ENCODE results near the gene ADD3. TPM values are rescaled to one million over a fixed set of nuclear protein-coding genes. Genes with fewer than 3 reads are reported as not detected.
A peak's percentile ranks its signal among the peaks of the same experiment; 100 is the strongest.

Gene ADD3
- total RNA-seq, 2 donors from 2014 or later: 97.9 to 122 TPM

DNA sequence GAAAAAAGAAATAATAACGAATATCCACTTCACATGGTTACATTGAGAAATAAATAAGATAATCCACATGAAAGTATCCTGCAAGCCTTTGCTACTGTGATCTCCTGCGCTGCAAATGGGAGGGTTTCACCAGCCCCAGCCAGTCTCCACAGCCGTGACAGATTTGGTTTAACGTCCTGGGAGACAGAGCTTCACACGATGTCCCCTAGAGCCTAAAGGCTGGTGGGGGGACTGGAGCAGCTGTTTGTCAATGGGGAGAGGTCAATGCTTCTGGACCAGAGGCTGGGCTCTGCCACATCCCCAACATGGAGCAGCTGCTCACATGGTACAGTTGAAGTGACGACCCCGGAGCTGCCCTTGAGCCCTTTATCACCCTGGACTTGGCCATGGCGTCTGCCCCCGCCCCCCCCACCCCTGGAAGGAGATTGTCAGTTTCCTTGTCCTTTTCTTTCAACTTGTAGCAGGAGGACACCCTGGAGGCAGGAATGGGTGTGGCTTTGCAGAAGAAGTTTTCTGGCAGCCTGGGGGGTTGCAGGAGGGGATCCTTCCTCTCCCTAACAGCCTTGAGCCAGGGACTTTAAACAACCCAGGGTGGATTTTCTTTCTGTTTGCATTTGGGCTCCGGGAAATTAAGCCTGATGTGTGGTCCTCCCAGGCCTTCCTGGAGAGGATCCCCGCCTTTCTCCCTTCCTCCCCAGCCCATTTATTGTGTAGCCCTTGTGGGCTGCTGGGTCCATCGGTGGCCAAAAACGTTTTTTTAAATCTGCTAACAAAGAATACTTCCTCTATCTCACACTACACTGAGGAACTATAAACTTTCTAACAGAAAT, 162.6 kb downstream of the ADD3 start:
- Mint-ChIP-seq H3K4me3 (peak overlapping the region in 1 of 2 donors; percentile 17), H3K4me1 (ENCODE audit: low read depth) (peaks cover 37% of the 10 kb centered on the region), H3K9me3 (no peaks in the 10 kb centered on the region), H3K27ac (no peak overlapping the region), H3K36me3 (ENCODE audit: insufficient read depth in 2 of 2) (no peaks in the 10 kb centered on the region), H3K27me3 (ENCODE audit: low read depth) (peaks cover 82% of the 10 kb centered on the region)
- DNase-seq: no peak
- no peak for ATAC-seq (replicated peaks in 1 of 2)

DNA sequence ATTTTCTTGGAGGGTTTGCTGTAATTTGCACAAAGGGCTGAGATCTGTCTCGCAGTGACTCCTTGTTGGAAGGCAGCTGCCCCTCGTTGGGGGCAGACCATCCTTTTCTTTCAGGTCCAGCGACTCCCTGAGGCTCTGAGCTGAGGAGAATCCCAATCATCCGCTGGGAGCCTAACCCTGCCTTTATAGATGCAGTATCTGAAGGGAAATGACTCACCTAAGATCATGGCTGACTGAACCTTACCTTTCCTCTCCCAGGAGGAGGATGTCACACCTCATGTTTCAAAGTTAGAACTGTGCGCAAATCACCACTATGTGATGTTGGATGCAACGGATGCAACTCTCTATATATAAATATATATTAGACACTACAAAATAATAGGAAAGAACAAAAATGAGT, 163.2 kb downstream of the ADD3 start:
- Mint-ChIP-seq H3K4me1 (ENCODE audit: low read depth) (peaks cover 33% of the 10 kb centered on the region), H3K27me3 (ENCODE audit: low read depth) (peaks cover 79% of the 10 kb centered on the region), H3K27ac (no peak overlapping the region), H3K36me3 (ENCODE audit: insufficient read depth in 2 of 2) (no peaks in the 10 kb centered on the region), H3K4me3 (no peak overlapping the region), H3K9me3 (no peaks in the 10 kb centered on the region)
- DNase-seq (no peak), ATAC-seq (replicated peaks in 1 of 2) (peak in 1 of 2 donors; percentile 48)

DNA sequence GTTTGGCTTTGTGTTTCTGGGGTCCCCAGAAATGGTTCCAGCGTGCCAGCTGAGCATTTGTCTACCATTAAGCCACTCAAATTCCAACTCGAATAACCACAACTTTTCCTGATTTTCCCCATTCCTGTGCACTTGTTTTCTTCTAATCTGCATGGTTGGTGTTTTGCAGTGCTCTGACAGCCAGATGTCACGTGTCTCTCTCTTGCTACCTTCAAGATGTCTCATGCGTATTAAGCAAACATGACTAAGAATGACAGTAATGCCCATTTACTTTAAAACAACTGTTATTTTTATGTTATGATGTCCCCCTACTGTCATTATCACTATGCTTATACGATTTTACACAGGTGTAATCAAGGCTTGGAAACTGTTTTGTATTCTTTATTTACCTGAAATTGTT, 164.4 kb downstream of the ADD3 start:
- DNase-seq (no peak), ATAC-seq (replicated peaks in 1 of 2) (no peak)
- H3K36me3 Mint-ChIP-seq (ENCODE audit: insufficient read depth in 2 of 2): no peaks in the 10 kb centered on the region
- no peaks in the 10 kb centered on the region for H3K9me3 Mint-ChIP-seq
- H3K27ac Mint-ChIP-seq: no peak overlapping the region
- no peak overlapping the region for H3K4me3 Mint-ChIP-seq
- peaks cover 80% of the 10 kb centered on the region for H3K27me3 Mint-ChIP-seq (ENCODE audit: low read depth)
- peaks cover 31% of the 10 kb centered on the region for H3K4me1 Mint-ChIP-seq (ENCODE audit: low read depth)

DNA sequence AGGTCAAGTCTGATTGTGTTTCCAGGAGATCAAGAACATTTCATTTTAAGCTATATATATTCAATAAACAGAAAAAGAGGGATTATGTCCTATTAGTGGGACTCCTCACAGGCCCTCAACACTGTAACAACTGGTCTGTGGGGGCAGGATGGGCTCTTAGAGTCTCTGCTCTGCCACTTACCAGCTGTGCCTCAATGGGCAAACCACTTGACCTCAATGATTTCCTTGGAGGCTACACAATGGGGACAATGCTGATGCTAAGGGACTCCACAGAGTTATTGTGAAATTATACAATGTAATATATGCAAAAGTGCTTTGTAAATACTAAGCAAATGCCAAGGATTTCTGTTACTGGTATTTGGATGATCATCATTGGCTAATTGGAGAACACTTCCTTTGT, 166.4 kb downstream of the ADD3 start:
- DNase-seq (no peak), ATAC-seq (replicated peaks in 1 of 2) (no peak)
- no peaks in the 10 kb centered on the region for H3K9me3 Mint-ChIP-seq
- H3K4me3 Mint-ChIP-seq: no peak overlapping the region
- peaks cover 18% of the 10 kb centered on the region for H3K4me1 Mint-ChIP-seq (ENCODE audit: low read depth)
- no peak overlapping the region for H3K27ac Mint-ChIP-seq
- H3K36me3 Mint-ChIP-seq (ENCODE audit: insufficient read depth in 2 of 2): no peaks in the 10 kb centered on the region
- H3K27me3 Mint-ChIP-seq (ENCODE audit: low read depth): peaks cover 79% of the 10 kb centered on the region

DNA sequence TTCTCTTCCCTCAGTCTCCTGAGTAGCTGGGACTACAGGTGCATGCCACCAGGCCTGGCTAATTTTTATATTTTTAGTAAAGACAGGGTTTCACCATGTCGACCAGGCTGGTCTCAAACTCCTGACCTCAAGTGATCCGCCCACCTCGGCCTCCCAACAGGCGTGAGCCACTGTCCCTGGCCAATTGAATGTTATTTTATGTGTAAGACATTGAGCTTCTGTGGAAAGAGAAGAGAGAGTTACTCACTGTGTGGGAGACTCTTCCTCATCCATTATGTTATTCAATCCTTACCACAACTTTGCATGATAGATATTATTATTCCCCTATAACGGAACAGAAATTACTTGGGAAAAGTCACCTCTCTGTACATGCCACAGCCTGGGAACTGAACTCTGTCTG, 167.0 kb downstream of the ADD3 start:
- H3K27me3 Mint-ChIP-seq (ENCODE audit: low read depth): peaks cover 77% of the 10 kb centered on the region
- no peak for DNase-seq
- no peaks in the 10 kb centered on the region for H3K9me3 Mint-ChIP-seq
- H3K4me3 Mint-ChIP-seq: no peak overlapping the region
- no peaks in the 10 kb centered on the region for H3K36me3 Mint-ChIP-seq (ENCODE audit: insufficient read depth in 2 of 2)
- ATAC-seq (replicated peaks in 1 of 2): no peak
- no peak overlapping the region for H3K27ac Mint-ChIP-seq
- H3K4me1 Mint-ChIP-seq (ENCODE audit: low read depth): peaks cover 12% of the 10 kb centered on the region

DNA sequence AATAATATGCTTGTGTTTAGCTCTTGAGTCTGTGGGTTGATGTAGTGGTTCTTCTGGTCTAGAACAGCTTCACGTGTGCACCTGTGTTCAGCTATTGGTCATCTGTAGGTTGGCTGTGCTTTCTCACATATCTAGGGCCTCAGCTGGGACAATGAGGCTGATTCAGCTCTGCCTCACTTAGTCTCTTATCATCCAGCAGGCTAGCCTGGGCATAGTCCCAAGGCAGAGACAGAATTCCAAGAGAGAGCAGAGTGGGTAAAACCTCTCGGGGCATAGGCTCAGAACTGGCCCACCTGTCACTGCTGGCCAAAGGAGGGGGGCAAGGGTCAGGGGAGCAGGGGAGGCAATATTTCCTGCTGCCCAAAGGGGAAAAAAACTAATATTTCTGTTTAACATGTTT, 167.6 kb downstream of the ADD3 start:
- H3K27ac Mint-ChIP-seq: no peak overlapping the region
- peaks cover 71% of the 10 kb centered on the region for H3K27me3 Mint-ChIP-seq (ENCODE audit: low read depth)
- no peak for ATAC-seq (replicated peaks in 1 of 2)
- no peak for DNase-seq
- H3K9me3 Mint-ChIP-seq: no peaks in the 10 kb centered on the region
- peaks cover 7% of the 10 kb centered on the region for H3K4me1 Mint-ChIP-seq (ENCODE audit: low read depth)
- H3K4me3 Mint-ChIP-seq: no peak overlapping the region
- no peaks in the 10 kb centered on the region for H3K36me3 Mint-ChIP-seq (ENCODE audit: insufficient read depth in 2 of 2)

GRCh38 chr10:110176141-110177030, 168.6 kb downstream of the ADD3 start:
- no peak for ATAC-seq (replicated peaks in 1 of 2)
- no peaks in the 10 kb centered on the region for H3K4me1 Mint-ChIP-seq (ENCODE audit: low read depth)
- no peaks in the 10 kb centered on the region for H3K36me3 Mint-ChIP-seq (ENCODE audit: insufficient read depth in 2 of 2)
- H3K4me3 Mint-ChIP-seq: no peak overlapping the region
- no peak for DNase-seq
- H3K27me3 Mint-ChIP-seq (ENCODE audit: low read depth): peaks cover 61% of the 10 kb centered on the region
- no peak overlapping the region for H3K27ac Mint-ChIP-seq
- H3K9me3 Mint-ChIP-seq: no peaks in the 10 kb centered on the region

DNA sequence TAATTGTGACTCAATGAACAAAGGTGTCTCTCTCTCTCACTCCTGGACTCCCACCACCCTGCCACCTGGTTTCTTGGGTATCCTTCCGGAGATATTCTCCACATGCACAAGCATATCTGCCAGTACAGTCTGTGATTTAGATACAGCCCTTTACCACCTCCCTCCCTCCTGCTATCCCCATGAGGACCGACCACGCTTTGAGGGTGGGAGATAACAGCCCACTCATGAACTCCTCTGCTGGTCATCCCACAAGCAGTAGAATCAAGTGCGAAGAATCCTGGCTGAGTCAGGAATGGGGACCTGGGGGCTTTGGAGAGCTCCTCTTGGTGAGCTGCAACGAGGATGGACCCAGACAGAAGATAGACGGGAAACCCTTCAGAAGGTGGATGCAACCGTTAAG, 171.4 kb downstream of the ADD3 start:
- no peak overlapping the region for H3K4me3 Mint-ChIP-seq
- no peaks in the 10 kb centered on the region for H3K4me1 Mint-ChIP-seq (ENCODE audit: low read depth)
- no peaks in the 10 kb centered on the region for H3K9me3 Mint-ChIP-seq
- no peak overlapping the region for H3K27ac Mint-ChIP-seq
- peaks cover 40% of the 10 kb centered on the region for H3K27me3 Mint-ChIP-seq (ENCODE audit: low read depth)
- DNase-seq (no peak), ATAC-seq (replicated peaks in 1 of 2) (no peak)
- H3K36me3 Mint-ChIP-seq (ENCODE audit: insufficient read depth in 2 of 2): no peaks in the 10 kb centered on the region

GRCh38 chr10:110181451-110181850, 173.7 kb downstream of the ADD3 start:
- no peak for DNase-seq
- no peak for ATAC-seq (replicated peaks in 1 of 2)
- Mint-ChIP-seq H3K27me3 (ENCODE audit: low read depth) (peaks cover 22% of the 10 kb centered on the region), H3K4me1 (ENCODE audit: low read depth) (no peaks in the 10 kb centered on the region), H3K4me3 (no peak overlapping the region), H3K9me3 (no peaks in the 10 kb centered on the region), H3K27ac (no peak overlapping the region), H3K36me3 (ENCODE audit: insufficient read depth in 2 of 2) (no peaks in the 10 kb centered on the region)

DNA sequence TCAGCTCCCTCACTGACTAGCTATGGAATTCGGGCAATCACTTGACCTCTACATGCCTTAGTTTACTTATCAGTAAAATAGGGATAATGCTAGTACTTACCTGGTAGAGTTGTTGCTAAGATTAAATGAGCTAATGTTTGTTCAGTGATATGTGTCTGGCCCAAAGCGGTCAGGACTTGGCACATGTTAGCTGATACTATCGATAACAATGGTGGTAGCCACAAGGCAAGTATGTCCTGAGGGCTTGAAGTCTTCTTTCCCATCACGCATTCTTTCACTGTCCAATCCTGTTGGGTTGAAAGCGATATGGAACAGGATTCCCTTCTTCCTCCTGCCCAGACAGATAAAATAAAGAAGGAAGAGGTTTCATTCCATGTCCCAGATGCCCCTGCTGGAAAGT, 174.1 kb downstream of the ADD3 start:
- Mint-ChIP-seq H3K36me3 (ENCODE audit: insufficient read depth in 2 of 2) (no peaks in the 10 kb centered on the region), H3K4me3 (no peak overlapping the region), H3K4me1 (ENCODE audit: low read depth) (no peaks in the 10 kb centered on the region), H3K9me3 (no peaks in the 10 kb centered on the region), H3K27ac (no peak overlapping the region), H3K27me3 (ENCODE audit: low read depth) (peaks cover 24% of the 10 kb centered on the region)
- ATAC-seq (replicated peaks in 1 of 2): no peak
- DNase-seq: no peak

GRCh38 chr10:110184398-110184797, 176.6 kb downstream of the ADD3 start:
- H3K27ac Mint-ChIP-seq: no peak overlapping the region
- DNase-seq (no peak), ATAC-seq (replicated peaks in 1 of 2) (no peak)

More at GRCh38 chr10:110184398-110184797, 176.6 kb downstream of the ADD3 start:
- H3K27me3 Mint-ChIP-seq (ENCODE audit: low read depth): peaks cover 17% of the 10 kb centered on the region
- H3K9me3 Mint-ChIP-seq: no peaks in the 10 kb centered on the region
- no peak overlapping the region for H3K4me3 Mint-ChIP-seq
- no peaks in the 10 kb centered on the region for H3K4me1 Mint-ChIP-seq (ENCODE audit: low read depth)
- no peaks in the 10 kb centered on the region for H3K36me3 Mint-ChIP-seq (ENCODE audit: insufficient read depth in 2 of 2)

Data from activated T-cell treated with anti-CD3 and anti-CD28 coated beads, Interleukin-2, amount 50 U/mL, for 72 hours (primary cell).